ENCODE measurements around the gene GSTT2B.
"Not testable (repeated sequence)": the region's sequence is repeated elsewhere in the genome, so short reads cannot be mapped to it uniquely, and the experiment has no call there.

Gene GSTT2B

DNA sequence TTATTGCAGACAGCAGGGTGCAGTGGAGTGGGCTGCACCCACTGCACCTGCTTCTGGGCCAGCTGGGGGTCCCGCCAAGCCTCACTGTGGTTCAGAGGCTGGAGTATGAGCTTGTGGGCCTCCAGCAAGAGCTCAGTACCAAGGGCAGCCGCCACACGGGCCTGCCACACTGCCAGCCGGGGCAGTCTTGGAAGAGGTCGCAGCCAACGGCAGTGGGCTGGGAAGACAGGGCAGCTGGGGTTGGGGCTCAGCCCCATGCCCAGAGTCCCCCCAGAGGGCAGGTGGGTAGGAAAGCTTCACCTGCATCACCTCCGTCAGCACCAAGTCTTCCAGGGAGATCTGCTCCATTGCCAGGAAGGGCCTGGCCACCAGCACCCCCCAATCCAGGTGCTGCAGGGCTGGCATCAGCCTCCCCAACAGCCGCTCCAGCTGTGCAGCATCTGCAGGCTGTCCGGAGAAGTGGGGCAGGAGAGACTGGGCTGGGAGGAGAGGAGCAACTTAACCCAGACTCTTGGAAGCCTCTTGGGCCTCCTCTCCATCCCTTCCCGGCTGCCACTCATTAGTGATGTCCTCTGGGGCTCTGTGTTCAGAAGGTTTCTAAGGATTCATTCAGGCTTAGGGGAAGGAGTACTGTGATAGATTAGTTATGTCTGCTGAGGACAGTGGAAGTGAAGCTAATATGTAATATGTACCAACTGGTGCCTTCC lies 45.4 kb upstream of the GSTT2B start:
- H3K36me3 ChIP-seq: no peaks in the 10 kb centered on the region
- H3K4me1 ChIP-seq: peaks cover 7 to 26% (median 24%) of the 10 kb centered on the region in 10 experiments; a peak in 16 of 20 replicates
- H4K20me1 ChIP-seq: no peaks in the 10 kb centered on the region
- H3K4me3 ChIP-seq: no peak overlapping the region
- H3K27ac ChIP-seq: no peak overlapping the region
- no peaks in the 10 kb centered on the region for H3K27me3 ChIP-seq
- TF ChIP-seq Cebpa-rat (IDR thresholded peaks at IDR 0.05): no peak
- H3K4me2 ChIP-seq: peak overlapping the region in 2 of 11 experiments; percentile 19 to 66; a peak in 1 of 22 replicates
- H3K9me3 ChIP-seq (replicated peaks in 1 of 11): peaks cover 0 to 9% (median 7%) of the 10 kb centered on the region in 11 experiments; a peak in 7 of 22 replicates
- no peak overlapping the region for H3K9ac ChIP-seq

DNA sequence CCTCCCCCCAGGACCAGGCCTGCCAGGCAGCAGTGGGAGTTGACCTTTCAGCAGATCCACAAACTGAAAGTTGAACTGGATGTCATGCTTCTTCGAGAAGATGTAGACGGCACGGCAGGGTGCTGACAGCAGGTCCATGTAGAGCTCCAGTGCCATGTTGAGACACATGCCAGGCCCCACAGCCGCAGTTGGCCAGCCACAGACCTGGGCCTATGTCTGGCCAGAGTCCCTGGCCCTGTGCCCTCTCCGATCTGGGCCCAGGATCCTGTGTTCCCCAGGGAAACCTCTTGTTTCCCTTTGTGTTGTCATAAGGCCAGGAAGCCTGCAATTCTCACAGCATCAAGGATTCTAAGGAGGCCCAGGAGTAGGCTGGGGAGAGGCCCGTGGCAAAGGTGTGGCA lies 44.2 kb upstream of the GSTT2B start, which contains the start of gene GSTT4:
GSTT4 (minus strand) TSS at position 253 of the 400 bp plus-strand sequence; CDS start at position 156, 97 bp downstream.
- H3K4me2 ChIP-seq: peak within 1 kb of the TSS; percentile 8 to 72 (median 59); a peak in 21 of 22 replicates
- H3K27me3 ChIP-seq: no peaks in the 10 kb centered on the region
- peak within 1 kb of the TSS in 5 of 11 experiments; percentile 0 to 48 (median 35); a peak in 7 of 22 replicates for H3K9ac ChIP-seq

DNA sequence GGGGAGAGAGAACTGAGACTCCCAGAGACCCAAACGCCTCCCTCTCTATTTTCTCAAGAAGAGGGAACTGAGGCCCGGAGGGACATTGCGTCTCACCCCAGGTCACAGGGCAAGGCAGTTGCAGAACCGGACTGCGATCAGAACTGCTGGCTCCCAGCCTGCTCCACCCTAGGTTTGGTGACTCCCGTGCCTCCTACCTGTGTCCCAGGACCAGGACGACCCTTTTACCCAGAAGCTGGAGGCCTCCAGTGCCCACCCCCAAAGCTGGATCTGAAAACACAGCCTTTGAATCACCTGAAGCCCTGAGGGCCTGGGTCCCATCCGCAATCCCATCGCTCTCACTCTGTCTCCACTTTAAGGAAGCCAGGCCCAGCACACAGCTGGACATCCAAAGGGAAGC lies 42.9 kb upstream of the GSTT2B start:
- H3K9me3 ChIP-seq (replicated peaks in 1 of 11): no peaks in the 10 kb centered on the region

More for the DNA sequence above, 44.2 kb upstream of the GSTT2B start, which contains the start of gene GSTT4:
- H3K27ac ChIP-seq: peak within 1 kb of the TSS in 3 of 11 experiments; percentile 2 to 11 (median 7); a peak in 1 of 22 replicates
- H4K20me1 ChIP-seq: no peaks in the 10 kb centered on the region
- H3K9me3 ChIP-seq (replicated peaks in 1 of 11): peaks cover 0 to 9% (median 7%) of the 10 kb centered on the region in 11 experiments; a peak in 7 of 22 replicates
- TF ChIP-seq Cebpa-rat (IDR thresholded peaks at IDR 0.05): no peak
- H3K36me3 ChIP-seq: no peaks in the 10 kb centered on the region
- peaks cover 7 to 21% (median 18%) of the 10 kb centered on the region in 10 experiments; a peak in 15 of 20 replicates for H3K4me1 ChIP-seq
- no peak within 1 kb of the TSS for H3K4me3 ChIP-seq

DNA sequence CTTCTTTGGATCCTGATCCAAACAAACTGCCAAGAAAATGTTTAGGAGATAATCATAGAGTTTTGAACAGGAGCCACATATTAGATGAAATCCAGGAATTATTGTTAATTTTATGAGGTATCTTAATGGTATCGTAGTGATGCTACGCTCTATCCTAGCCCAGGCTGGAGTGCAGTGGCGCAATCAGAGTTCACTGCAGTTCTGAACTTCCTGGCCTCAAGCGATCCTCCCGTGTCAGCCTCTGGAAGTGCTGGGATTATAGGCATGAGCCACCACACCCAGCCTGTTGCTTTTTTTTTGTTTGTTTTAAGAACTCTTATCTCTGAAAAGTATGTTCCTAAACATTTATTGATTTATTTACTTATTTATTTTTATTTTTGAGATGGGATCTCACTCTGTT lies 41.9 kb upstream of the GSTT2B start:
- TF ChIP-seq Cebpa-rat (IDR thresholded peaks at IDR 0.05): no peak
- Histone ChIP-seq H4K20me1 (no peaks in the 10 kb centered on the region), H3K27me3 (no peaks in the 10 kb centered on the region), H3K9me3 (replicated peaks in 1 of 11) (no peaks in the 10 kb centered on the region), H3K27ac (no peak overlapping the region), H3K4me2 (no peak overlapping the region), H3K4me1 (peaks cover 7 to 21% (median 18%) of the 10 kb centered on the region in 10 experiments; a peak in 15 of 20 replicates), H3K4me3 (no peak overlapping the region), H3K36me3 (no peaks in the 10 kb centered on the region), H3K9ac (no peak overlapping the region)

More for the DNA sequence above, 42.9 kb upstream of the GSTT2B start:
- Histone ChIP-seq H3K4me2 (no peak overlapping the region; a peak in 1 of 22 replicates), H3K4me3 (no peak overlapping the region), H3K9ac (no peak overlapping the region), H3K27me3 (no peaks in the 10 kb centered on the region), H3K27ac (no peak overlapping the region), H3K36me3 (no peaks in the 10 kb centered on the region), H4K20me1 (no peaks in the 10 kb centered on the region), H3K4me1 (peaks cover 7 to 21% (median 18%) of the 10 kb centered on the region in 10 experiments; a peak in 15 of 20 replicates)
- TF ChIP-seq Cebpa-rat (IDR thresholded peaks at IDR 0.05): no peak

DNA sequence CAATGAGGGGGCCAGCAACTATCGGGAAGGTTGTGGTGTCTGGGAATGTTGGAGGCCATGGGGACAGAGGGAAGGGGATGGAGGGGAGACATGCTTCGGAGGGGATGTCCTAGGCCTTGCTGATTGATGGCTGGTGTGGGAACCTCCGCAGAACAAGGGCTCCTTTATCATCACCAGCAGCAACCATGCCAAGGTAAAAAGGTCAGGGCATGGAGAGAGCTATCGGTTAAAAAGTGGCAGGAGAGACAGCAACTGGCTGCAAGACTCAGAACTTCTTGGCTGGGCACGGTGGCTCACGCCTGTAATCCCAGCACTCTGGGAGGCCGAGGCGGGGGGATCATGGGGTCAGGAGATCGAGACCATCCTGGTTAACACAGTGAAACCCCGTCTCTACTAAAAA lies 41.3 kb upstream of the GSTT2B start:
- H4K20me1 ChIP-seq: no peaks in the 10 kb centered on the region
- H3K27me3 ChIP-seq: no peaks in the 10 kb centered on the region
- peaks cover 7 to 21% (median 18%) of the 10 kb centered on the region in 10 experiments; a peak in 15 of 20 replicates for H3K4me1 ChIP-seq
- no peak overlapping the region for H3K9ac ChIP-seq
- no peak overlapping the region for H3K4me2 ChIP-seq
- no peak overlapping the region for H3K4me3 ChIP-seq
- H3K36me3 ChIP-seq: no peaks in the 10 kb centered on the region
- no peak for TF ChIP-seq Cebpa-rat (IDR thresholded peaks at IDR 0.05)
- no peak overlapping the region for H3K27ac ChIP-seq
- no peaks in the 10 kb centered on the region for H3K9me3 ChIP-seq (replicated peaks in 1 of 11)

DNA sequence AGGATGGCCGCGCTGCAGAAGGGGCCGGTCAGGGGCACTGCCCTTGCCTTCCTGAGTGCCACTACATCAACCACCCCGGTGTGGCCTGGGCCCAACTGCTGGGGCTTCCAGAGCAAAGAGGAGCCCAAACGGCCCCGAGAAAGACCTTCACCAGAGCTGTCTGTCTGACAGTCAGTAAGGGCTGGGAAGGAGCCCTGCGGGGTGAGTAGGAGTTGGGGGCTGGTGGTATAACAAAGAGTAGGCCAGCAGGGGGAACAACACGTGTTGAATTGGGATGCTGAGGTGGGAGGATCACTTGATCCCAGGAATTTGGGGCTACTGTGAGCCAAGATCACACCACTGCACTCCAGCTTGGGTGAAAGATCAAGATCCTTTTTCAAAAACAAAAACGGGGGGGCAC lies 40.3 kb upstream of the GSTT2B start:
- H3K9ac ChIP-seq: no peak overlapping the region
- H4K20me1 ChIP-seq: no peaks in the 10 kb centered on the region
- H3K27me3 ChIP-seq: no peaks in the 10 kb centered on the region
- no peak overlapping the region for H3K27ac ChIP-seq
- H3K9me3 ChIP-seq (replicated peaks in 1 of 11): no peaks in the 10 kb centered on the region
- no peak for TF ChIP-seq Cebpa-rat (IDR thresholded peaks at IDR 0.05)
- H3K36me3 ChIP-seq: no peaks in the 10 kb centered on the region
- H3K4me1 ChIP-seq: peaks cover 11 to 21% (median 18%) of the 10 kb centered on the region in 10 experiments; a peak in 17 of 20 replicates
- no peak overlapping the region for H3K4me2 ChIP-seq
- H3K4me3 ChIP-seq: no peak overlapping the region

DNA sequence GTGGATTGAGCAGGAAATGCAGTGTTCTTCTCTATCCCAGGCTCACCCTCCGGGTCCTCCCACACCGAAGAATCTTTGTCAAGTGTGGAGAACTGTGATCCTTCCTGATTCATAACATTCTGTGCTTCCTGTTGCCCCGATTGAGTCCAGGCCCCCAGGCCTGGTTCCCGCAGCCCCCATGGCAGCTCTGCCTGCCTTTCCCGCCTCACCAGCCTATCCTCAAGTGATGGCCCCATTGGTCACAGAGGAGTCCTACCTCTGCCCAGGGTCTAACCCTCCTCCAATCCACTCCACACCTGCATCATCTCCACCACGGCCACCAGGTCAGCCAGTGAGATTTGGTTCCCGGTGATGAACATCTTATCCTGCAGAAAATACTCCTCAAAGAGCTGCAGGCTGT lies 38.8 kb upstream of the GSTT2B start:
- H3K27me3 ChIP-seq; H3K36me3 ChIP-seq; H3K9ac ChIP-seq; H3K27ac ChIP-seq; H4K20me1 ChIP-seq; H3K4me2 ChIP-seq; H3K4me3 ChIP-seq; H3K9me3 ChIP-seq (replicated peaks in 1 of 11): not testable (repeated sequence)
- peaks cover 2 to 11% (median 7%) of the 10 kb centered on the region in 10 experiments; a peak in 15 of 20 replicates for H3K4me1 ChIP-seq

DNA sequence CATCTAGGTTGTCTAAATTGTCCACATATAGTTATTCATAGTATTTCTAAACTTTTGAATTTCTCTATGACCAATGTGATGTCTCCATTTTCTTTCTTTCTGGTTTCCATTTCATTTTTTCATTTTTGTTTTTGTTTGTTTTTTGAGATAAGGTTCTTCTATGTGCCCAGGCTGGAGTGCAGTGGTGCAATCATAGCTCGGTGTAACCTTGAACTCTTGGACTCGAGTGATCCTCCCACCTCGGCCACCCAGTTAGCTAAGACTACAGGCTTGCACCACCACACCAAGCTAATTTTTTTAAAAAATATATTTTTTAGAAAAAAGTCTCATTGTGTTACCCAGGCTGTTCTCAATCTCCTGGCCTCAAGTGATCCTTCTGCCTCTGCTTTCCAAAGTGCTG lies 36.1 kb upstream of the GSTT2B start:
- no peak for TF ChIP-seq Cebpa-rat (IDR thresholded peaks at IDR 0.05)
- H3K4me2 ChIP-seq: no peak overlapping the region
- H3K27ac ChIP-seq: no peak overlapping the region
- H3K4me3 ChIP-seq: no peak overlapping the region
- no peaks in the 10 kb centered on the region for H3K36me3 ChIP-seq
- no peaks in the 10 kb centered on the region for H3K9me3 ChIP-seq (replicated peaks in 1 of 11)
- no peaks in the 10 kb centered on the region for H4K20me1 ChIP-seq
- H3K27me3 ChIP-seq: no peaks in the 10 kb centered on the region
- H3K4me1 ChIP-seq: peaks cover 0 to 11% (median 0%) of the 10 kb centered on the region in 10 experiments; a peak in 2 of 20 replicates
- H3K9ac ChIP-seq: no peak overlapping the region

DNA sequence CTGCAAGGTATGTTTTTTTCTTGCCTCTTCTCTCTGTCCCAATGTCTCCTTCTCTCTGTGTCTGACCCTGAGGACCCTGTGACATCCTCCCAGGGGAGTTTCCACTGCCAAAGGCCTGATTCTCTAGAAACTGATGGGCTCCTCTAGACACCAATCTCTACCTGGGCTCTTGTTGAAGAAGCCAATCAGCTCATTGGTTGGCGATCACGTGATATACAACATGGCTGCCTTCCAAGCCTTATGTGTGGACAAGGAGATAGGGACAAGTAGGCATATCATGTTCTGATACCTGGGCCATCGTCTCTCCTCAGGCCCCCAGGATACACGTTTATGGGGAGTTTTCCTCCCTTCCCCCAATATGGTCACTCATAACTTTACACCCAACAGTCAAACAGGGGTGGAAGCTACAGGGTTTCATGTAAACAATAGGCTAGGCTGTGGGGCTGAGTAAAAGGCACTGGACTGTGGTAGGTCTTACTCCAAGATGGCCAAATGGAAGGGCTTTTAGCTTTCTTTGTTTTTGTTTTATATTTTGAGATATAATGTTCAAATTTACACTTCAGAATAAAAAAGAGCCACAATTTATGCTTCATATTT lies 32.7 kb upstream of the GSTT2B start:
- peaks cover 0 to 11% (median 0%) of the 10 kb centered on the region in 10 experiments; a peak in 2 of 20 replicates for H3K4me1 ChIP-seq
- H4K20me1 ChIP-seq; H3K9me3 ChIP-seq (replicated peaks in 1 of 11); H3K4me2 ChIP-seq; H3K4me3 ChIP-seq; H3K36me3 ChIP-seq; H3K27me3 ChIP-seq; H3K27ac ChIP-seq; H3K9ac ChIP-seq: not testable (repeated sequence)

DNA sequence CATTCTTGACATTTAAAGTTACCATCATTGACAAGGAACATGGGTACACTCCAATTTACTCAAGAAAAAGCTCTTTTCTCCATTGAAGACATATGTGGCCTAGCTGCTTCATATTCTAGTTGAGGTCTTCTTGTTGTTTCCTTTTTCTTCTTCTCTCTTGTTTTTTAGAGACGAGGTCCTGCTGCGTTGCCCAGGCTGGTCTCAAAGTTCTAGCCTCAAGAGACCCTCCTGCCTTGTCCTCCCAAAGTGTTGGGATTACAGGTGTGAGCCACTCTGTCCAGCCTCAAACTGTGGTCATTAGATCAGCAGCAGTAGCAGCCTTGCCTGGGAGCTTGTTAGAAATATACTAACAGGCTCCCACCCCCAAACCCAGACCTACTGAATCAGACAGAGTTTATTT lies 32.1 kb upstream of the GSTT2B start:
- H3K36me3 ChIP-seq; H3K27ac ChIP-seq; H3K9ac ChIP-seq; H3K9me3 ChIP-seq (replicated peaks in 1 of 11); H3K4me3 ChIP-seq; H3K27me3 ChIP-seq; H4K20me1 ChIP-seq; H3K4me2 ChIP-seq: not testable (repeated sequence)
- H3K4me1 ChIP-seq: peaks cover 0 to 11% (median 0%) of the 10 kb centered on the region in 10 experiments; a peak in 2 of 20 replicates

DNA sequence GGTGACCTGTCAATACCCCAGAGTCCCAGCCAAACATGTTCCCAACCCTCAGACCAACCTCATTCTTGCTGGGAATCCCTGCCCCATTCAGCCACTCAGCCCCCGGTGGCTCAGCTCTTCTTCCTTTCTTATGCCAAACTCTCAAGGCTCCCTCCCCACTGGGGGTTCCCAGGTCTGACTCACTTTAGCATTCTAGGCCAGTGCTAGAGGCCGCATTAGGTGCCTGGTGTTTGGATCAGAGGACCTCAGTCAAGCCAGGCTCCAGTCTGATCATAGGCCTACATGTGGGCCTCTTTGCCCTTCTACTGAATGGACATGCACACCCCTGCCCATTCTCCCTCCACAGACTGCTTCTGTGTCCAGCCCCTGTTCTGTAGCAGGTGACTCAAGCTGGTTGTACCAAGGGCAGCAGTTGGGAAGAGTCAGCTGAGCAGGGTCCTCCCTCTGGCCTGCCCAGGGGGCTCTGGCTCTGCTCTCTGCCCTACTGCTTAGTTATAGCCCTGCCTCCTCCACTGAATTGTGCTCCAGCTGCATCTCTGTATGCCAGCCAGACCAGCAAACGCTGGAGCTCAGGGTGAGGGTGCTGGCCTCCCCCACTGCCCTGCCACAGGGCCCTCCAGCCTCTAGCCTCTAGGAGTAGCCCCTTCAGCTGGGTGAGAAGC lies 28.7 kb upstream of the GSTT2B start:
- not testable (repeated sequence) for H3K4me2 ChIP-seq; H3K9ac ChIP-seq; H3K9me3 ChIP-seq (replicated peaks in 1 of 11); H3K36me3 ChIP-seq; H3K27ac ChIP-seq; H3K4me1 ChIP-seq; H3K4me3 ChIP-seq; H4K20me1 ChIP-seq; H3K27me3 ChIP-seq

DNA sequence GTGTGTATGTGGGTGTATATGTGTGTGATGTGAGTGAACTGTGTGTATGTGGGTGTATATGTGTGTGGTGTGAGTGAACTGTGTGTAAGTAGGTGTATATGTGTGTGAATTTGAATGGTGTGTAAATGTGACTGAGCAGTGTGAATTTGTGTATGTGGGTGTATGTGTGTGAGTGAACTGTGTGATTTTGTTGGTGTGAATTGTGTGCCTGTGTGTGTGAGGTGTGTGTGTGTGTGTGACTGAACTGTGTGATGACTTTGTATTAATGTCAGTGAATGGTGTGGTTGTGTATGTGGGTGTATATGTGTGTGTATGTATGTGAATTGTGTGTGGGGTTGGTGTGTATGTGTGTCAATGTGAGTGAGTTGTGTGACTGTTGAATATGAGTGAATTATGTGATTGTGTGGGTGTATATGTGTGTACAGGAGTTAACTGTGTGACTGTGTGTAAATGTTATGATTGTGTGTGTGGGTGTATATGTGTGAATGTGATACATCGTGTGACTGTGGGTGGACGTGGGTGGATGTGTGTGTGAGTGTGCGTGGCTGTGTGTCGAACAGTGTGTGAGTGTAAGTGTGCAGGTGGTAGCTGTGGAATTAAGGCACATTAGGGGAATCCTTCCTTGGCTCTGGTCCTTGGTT lies 25.7 kb upstream of the GSTT2B start:
- H3K27ac ChIP-seq; H4K20me1 ChIP-seq; H3K9ac ChIP-seq; H3K27me3 ChIP-seq; H3K4me1 ChIP-seq; H3K9me3 ChIP-seq (replicated peaks in 1 of 11); H3K4me2 ChIP-seq; H3K36me3 ChIP-seq; H3K4me3 ChIP-seq: not testable (repeated sequence)

All from BLaER1 treated with 17β-estradiol and CSF1 and Interleukin-3, amounts not matched to agents 10 nM and 100 nM (cell line).